Superior temporal gyrus (tissue), 1 donor: ENCODE results near the gene PRR35.

Experiments
- DNase-seq: peaks from one replicate; pipeline ENCODE4 v3.0.0-alpha.2; 2016; ENCODE audit errors: extremely low spot score

Gene PRR35

GRCh38 chr16:580141-580945 lies 20.1 kb downstream of the PRR35 start:
- DNase-seq, result no peak

GRCh38 chr16:580946-581498 lies 20.8 kb downstream of the PRR35 start:
- no peak for DNase-seq

- no peak for DNase-seq
These were observed 22.0 kb downstream of the PRR35 start for GRCh38 chr16:582218-582613.

GRCh38 chr16:582614-583331 lies 22.6 kb downstream of the PRR35 start:
- no peak for DNase-seq

GRCh38 chr16:583470-583814 lies 23.2 kb downstream of the PRR35 start:
- DNase-seq, result no peak

DNA sequence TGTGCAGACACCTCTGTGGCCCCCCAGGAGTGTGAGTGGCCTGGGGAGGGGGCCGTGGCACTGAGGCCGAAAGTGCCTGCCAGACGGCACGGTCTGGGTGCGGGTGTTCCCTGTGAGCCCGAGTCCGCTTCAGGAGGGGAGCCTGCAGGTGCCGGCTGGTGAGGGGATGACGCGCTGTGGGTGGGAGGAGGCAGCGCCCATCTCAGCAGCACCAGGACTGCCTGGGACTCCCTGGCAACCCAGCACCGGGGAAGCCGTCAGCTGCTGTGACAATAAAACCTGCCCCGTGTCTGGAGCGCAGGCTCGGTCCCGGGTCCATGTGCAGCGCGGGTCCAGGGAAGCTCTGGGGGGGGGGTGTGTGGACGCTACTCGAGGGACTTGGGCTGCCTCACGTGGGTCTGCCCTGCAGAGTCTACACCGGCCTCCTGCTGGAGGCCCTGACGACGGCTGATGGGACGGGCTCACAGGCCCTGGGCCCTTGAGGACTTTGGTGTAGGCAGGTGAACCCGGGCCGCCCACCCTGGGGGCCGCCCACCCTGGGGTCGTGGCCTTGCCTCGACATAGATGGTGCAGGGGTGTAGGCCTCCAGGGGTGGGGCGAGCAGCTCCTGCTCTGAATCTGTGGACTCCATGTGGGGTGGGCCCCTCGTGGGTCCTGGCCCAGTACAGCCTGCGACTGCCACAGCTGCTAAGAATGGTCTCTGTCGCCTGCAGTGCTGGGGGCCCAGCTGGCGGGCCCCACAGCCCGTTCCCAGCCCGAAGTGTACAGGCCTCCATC lies 23.8 kb downstream of the PRR35 start:
- no peak for DNase-seq

DNA sequence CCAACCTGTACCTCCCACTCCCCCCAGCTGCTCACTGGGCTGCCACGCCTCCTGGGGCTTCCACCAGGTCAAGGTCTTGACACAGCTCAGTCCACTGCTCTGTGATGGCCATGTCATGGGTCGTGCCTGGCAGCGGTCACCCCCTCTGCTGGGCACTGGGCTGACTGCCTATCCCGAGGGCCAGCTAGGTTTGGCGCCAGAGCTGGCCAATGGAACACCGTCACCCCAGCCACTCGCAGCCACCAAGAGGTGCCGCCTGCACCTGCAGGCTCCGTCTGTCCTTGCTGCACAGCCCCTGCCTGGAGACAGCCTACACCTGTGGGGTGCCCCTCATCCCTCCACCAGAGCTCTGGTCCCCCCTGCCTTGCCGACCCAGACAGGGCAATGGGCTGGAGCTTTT lies 25.2 kb downstream of the PRR35 start:
- no peak for DNase-seq

DNA sequence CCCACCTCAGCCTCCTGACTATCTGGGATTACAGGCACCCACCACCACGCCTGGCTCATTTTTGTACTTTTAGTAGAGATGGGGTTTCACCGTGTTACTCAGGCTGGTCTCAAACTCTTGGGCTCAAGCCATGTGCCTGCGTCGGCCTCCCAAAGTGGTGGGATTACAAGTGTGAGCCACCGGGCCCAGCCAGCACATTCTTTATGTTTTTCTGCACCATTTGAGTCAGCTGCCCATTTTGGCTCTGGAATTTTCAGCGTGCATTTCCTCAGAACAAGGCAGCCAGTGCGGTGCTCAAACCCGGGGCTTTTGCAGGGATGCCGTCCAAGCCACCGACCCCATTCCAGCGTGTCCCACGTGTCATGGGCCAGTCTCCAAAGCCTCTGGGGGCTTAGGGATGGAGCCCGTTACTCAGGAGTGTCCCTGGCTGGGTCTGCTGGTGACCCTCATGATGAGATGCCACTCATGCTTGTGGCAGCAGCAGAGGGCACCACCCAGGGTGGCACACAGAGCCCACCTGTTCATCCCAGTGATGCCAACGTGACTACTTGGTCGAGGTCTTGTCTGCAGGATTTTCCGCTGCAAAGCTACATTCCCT lies 26.0 kb downstream of the PRR35 start:
- no peak for DNase-seq

DNA sequence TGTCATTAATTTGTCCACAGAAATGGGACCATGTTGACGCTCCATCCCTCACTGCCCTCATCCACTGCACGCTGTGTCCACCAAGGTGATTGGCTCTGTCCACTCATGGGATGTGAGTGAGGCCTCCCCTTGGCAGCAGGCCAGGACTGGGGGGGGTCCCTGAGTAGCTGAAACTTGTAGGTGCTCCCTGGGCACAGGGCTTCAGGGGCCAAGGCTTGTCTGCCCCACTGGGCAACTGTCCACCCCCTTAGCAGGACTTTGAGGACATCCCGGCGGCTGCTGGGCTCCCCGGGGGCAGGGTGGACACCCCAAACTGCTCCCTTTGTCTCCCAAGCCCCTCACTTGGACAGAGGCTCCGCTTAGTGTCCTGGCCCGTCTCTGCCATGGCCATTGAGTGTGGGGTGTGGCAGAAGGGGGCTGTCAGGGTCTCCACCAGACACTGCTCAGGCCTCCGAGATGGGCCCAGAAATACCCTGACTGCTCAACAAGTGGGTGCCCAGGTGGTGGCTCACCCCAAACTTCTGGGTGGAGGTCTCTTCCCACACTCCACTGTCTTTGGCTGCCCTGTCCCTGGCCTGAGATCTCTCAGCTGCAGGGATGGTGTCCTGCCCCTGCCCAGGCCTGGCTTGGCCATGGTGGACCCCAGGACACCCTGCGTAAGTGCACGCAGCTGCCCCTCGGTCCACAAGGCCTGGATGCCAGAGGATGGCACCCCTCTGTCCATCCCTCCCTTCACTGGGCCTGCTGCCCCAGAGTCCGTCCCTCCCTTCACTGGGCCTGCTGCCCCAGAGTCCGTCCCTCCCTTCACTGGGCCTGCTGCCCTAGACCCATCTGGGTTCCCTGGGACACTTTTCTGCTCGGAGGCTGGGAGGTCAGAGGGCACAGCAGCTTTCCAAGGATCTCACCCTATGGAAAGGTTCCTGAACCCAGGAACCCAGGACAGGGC lies 26.7 kb downstream of the PRR35 start:
- no peak for DNase-seq

DNA sequence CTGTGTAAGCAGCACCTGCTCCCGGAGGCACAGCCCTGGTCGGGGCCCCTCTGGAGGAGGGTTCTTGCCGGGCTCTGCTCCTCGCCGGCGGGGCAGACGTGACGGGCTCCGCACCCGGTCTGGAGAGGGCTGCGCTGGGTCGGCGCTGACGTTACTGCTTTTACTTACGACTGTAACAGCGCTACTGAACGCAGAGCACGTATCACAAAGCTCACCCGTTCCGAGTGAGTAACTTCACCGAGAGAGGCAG lies 28.4 kb downstream of the PRR35 start:
- DNase-seq, result no peak

DNA sequence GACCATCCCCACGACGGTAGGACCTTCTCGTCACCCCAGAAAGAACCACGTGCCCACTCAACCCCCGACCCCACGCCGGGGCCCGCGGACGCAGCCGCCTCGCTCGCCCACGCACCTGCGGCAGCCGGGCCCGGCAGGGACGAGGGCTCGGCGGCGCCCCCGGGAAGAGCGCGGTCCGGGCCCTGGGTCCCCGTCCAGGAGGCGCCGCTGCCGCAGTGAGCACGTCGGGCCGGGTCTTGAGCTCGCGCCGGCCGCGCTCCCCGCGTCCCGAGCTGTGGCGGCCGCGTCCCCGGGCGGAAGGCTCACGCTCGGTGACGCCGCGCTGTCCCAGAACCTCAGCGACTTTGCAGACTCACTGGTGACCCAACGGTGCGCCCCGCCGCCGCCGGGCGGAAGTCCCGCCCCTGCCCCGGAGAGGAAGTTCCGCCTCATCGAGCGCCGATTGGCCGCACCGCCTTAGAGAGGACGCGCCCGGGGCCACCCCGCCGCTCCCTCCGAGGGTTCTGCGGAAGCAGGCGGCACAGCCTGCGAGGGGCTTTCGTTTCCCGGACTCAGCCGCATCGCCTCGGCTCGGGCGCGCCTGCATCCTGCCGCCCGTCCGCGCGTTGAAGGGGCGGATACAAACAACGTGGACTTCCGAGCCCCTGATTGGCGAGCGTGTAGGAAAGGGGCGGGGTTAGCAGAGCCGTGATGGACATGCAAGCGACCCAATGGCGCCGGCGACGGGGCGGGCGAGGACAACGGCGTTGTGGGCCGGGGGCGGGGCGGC lies 28.9 kb downstream of the PRR35 start:
- peak; percentile 98 for DNase-seq

- DNase-seq, result peak; percentile 94
These were observed 29.5 kb downstream of the PRR35 start, which contains the start of gene RAB40C for GRCh38 chr16:589658-590187. RAB40C (plus strand) TSS chr16:590066; CDS start chr16:590292, 226 bp downstream.

GRCh38 chr16:590188-590814 lies 30.1 kb downstream of the PRR35 start:
- DNase-seq, result no peak

- DNase-seq, result no peak
These were observed 30.6 kb downstream of the PRR35 start for GRCh38 chr16:590815-591200.

DNA sequence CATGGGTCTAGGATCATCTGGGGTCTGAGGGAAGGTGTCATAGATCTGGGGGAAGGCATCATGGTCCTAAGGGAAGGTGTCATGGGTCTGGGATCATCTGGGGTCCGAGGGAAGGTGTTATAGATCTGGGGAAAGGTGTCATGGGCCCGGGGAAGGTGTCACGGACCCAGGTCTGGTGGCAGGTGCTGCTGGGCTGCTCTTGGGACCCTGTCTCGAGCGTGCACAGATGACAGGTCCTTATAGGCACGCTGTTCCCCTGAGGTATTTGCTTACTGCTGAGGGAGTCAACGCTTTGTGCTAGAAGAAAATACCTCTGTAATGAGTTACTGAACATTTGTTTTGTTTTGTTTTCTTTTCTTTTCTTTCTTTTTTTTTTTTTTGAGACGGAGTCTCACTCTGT lies 31.0 kb downstream of the PRR35 start:
- no peak for DNase-seq

DNA sequence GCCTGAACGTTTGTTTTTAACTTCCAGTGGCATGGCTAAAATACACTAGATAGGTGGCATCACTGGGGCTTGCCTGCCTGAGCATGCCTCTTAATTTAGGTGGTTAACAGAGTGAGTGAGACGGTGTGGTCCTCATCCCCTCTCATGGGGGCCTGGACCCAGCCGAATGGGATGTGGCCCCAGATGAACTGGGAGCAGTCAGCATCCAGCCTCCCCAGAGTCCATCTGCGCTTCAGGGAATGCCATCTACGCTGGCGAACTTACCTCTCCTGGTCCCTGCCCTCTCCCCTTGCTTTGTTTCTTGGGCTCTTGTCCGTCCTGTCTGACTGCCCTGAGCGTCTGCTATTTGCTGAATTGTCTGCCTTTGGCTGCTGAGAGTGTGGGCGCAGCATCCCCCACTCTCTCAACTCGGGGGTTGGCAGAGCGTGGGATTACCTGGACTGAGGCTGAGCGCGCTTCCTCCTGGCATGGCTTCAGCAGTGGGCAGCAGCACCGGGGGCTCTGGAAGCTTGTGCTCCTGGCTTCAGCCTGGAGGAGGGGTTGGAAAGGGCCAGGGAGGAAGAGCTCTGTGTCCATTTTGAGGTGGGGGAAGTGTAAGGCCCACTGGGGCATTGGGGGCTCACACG lies 31.8 kb downstream of the PRR35 start:
- no peak for DNase-seq

- DNase-seq, result no peak
These were observed 32.5 kb downstream of the PRR35 start for GRCh38 chr16:592518-593306.

- no peak for DNase-seq
These were observed 33.2 kb downstream of the PRR35 start for GRCh38 chr16:593406-593805.
